ENCODE data around the gene CES4A. TPM values are rescaled to one million over a fixed set of nuclear protein-coding genes. Genes with fewer than 3 reads are reported as not detected.
"Not testable (repeated sequence)": the region's sequence is repeated elsewhere in the genome, so short reads cannot be mapped to it uniquely, and the experiment has no call there.

Gene CES4A
- total RNA-seq, 4 donors from 2014 or later = 2.7 to 4.0 (median 3.3) TPM

DNA sequence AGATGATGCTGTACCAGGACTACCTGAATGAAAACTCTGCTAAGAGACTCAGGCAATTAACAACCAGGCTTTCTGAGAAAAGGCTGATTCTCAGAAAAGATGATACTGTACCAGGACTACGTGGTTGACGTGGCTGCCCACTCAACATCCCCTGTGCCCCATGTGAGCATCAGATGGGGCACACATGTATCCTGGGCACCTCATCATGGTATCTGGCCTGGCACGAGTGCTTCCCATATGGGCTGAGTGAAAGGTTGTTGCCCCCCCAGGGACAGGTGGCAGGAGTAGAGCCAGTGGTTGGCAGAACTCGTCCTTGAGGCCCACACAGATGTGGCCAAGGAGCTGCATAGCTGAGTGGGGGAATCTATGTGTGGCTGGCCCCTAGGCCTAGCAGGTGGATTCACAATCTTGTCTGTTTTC is 3.5 kb upstream of the CES4A start:
- WGBS = 84% methylated on average over 2 of the region's 4 CpGs
- no peaks in the 10 kb centered on the region for H3K9me3 ChIP-seq
- no peak overlapping the region for H3K4me3 ChIP-seq
- intact Hi-C loops (cut with DNase I) = no loop called here
- no peaks in the 10 kb centered on the region for H3K36me3 ChIP-seq
- H3K27ac ChIP-seq (replicated peaks in 1 of 4) = no peak overlapping the region
- TF ChIP-seq POLR2A (IDR thresholded peaks at IDR 0.05; ENCODE audit: low read depth) (no peak), POLR2AphosphoS5 (IDR thresholded peaks at IDR 0.05) (no peak), EP300 (IDR thresholded peaks at IDR 0.05) (no peak)
- TF ChIP-seq, protein P1, sequence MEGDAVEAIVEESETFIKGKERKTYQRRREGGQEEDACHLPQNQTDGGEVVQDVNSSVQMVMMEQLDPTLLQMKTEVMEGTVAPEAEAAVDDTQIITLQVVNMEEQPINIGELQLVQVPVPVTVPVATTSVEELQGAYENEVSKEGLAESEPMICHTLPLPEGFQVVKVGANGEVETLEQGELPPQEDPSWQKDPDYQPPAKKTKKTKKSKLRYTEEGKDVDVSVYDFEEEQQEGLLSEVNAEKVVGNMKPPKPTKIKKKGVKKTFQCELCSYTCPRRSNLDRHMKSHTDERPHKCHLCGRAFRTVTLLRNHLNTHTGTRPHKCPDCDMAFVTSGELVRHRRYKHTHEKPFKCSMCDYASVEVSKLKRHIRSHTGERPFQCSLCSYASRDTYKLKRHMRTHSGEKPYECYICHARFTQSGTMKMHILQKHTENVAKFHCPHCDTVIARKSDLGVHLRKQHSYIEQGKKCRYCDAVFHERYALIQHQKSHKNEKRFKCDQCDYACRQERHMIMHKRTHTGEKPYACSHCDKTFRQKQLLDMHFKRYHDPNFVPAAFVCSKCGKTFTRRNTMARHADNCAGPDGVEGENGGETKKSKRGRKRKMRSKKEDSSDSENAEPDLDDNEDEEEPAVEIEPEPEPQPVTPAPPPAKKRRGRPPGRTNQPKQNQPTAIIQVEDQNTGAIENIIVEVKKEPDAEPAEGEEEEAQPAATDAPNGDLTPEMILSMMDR (IDR thresholded peaks at IDR 0.05) = no peak
- no peak for DNase-seq (ENCODE audit: extremely low spot score)
- H3K27me3 ChIP-seq = no peaks in the 10 kb centered on the region
- H3K4me1 ChIP-seq = no peaks in the 10 kb centered on the region

DNA sequence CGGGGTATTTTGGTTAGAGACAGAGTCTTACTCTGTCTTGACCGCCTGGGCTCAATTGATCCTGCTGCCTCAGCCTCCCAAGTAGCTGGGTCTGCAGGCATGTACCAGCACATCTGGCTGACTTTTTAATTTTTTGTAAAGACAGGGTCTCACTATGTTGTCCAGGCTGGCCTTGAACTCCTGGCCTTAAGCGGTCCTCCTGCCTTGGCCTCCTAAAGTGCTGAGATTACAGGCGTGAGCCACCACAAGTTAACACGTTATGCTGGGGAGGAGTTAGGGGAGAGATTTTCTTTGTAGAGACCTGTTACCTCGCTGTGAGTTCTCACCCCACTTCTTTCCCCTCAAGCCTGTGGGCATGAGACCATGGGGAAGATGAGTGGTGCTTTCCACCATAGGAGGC is 1.8 kb upstream of the CES4A start:
- 82% methylated on average over 4 of the region's 6 CpGs for WGBS
- no peak overlapping the region for H3K27ac ChIP-seq (replicated peaks in 1 of 4)
- TF ChIP-seq EP300 (IDR thresholded peaks at IDR 0.05) (no peak), POLR2AphosphoS5 (IDR thresholded peaks at IDR 0.05) (no peak), POLR2A (IDR thresholded peaks at IDR 0.05; ENCODE audit: low read depth) (no peak)
- TF ChIP-seq, protein P1 (IDR thresholded peaks at IDR 0.05) = no peak
- H3K36me3 ChIP-seq = no peaks in the 10 kb centered on the region
- DNase-seq (ENCODE audit: extremely low spot score) = no peak
- H3K4me3 ChIP-seq = no peak overlapping the region
- no peaks in the 10 kb centered on the region for H3K9me3 ChIP-seq
- no peaks in the 10 kb centered on the region for H3K4me1 ChIP-seq
- intact Hi-C loops (cut with DNase I) = no loop called here
- no peaks in the 10 kb centered on the region for H3K27me3 ChIP-seq

DNA sequence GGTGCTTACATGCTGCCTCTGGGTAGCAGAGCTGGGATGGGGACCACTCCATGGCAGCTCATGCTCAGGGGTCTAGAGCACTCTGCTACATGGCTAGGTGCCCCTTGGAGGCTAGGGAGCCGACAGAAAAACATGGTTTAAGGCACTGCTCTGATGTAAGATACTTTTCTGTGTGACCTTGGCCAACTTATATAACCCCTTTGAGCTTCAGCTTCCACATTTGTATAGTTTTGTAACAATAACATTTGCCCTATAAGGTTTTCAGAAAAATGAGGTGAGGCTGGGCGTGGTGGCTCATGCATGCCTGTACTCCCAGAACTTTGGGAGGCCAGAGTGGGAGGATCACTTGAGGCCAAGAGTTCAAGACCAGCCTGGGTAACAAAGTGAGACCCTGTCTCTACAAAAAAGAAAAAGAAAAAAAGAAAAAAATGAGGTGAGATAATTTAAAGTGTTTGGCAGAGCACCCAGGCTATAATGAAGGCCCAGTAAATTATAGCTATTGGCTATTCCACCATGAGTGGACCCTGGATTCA is 3.2 kb downstream of the CES4A start:
- Histone ChIP-seq H3K4me3 (no peak overlapping the region), H3K36me3 (no peaks in the 10 kb centered on the region), H3K27me3 (no peaks in the 10 kb centered on the region), H3K4me1 (peaks cover 8 to 13% (median 12%) of the 10 kb centered on the region in 4 donors), H3K9me3 (no peaks in the 10 kb centered on the region), H3K27ac (replicated peaks in 1 of 4) (no peak overlapping the region)
- 91% methylated on average over 2 of the region's 2 CpGs for WGBS
- DNase-seq (ENCODE audit: extremely low spot score) = no peak
- intact Hi-C loops (cut with DNase I) = no loop called here
- TF ChIP-seq EP300 (IDR thresholded peaks at IDR 0.05) (no peak), POLR2AphosphoS5 (IDR thresholded peaks at IDR 0.05) (no peak), POLR2A (IDR thresholded peaks at IDR 0.05; ENCODE audit: low read depth) (no peak)

DNA sequence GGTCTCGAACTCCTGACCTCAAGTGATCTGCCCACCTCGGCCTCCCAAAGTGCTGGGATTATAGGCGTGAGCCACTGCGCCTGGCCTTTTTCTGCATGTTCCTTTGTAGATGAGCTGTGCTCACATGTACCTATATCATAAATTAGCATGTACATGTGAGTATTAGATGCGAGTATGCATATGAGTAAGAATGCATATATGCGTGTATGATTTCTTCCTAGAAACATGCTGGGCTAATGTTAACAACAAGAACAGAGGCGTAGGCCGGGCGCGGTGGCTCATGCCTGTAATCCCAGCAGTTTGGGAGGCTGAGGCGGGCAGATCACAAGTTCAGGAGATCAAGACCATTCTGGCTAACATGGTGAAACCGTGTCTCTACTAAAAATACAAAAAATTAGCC is 5.2 kb downstream of the CES4A start:
- intact Hi-C loops (cut with DNase I); H3K4me3 ChIP-seq; DNase-seq (ENCODE audit: extremely low spot score); H3K36me3 ChIP-seq; H3K27ac ChIP-seq (replicated peaks in 1 of 4); H3K9me3 ChIP-seq; H3K27me3 ChIP-seq: not testable (repeated sequence)
- WGBS = 95% methylated on average over 12 of the region's 12 CpGs
- H3K4me1 ChIP-seq = peaks cover 18 to 29% (median 24%) of the 10 kb centered on the region in 4 donors

DNA sequence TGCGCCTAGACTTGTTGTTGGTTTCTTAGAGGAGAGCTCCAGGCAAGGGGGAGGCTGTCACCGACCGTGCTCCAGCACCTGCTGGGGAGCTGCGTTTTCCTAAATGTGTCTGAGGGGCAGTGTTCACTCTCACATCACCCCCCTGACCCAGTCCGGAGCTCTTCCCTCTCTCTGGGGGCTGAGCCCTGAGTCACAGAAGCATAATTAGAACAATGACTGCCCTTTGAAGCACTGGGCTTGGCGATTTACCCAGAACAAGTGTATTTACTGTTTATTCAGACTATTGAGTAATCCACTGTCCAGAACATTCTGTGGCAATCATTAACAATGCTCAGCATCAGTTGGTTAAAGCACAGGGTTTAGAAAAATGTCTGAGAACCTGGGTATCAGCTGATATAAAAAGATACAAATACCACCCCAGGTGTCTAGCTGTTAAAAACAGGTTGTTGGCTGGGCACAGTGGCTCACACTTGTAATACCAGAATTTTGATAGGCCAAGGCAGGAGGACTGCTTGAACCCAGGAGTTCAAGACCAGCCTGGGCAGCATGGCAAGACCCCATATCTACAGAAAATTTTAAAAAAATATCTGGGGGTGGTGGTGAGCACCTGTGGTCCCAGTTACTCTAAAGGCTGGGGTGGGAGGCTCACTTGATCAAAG is 8.1 kb downstream of the CES4A start:
- Histone ChIP-seq H3K27me3 (peaks cover 0 to 4% (median 0%) of the 10 kb centered on the region in 4 donors), H3K4me3 (no peak overlapping the region), H3K4me1 (peaks cover 31 to 46% (median 41%) of the 10 kb centered on the region in 4 donors), H3K36me3 (no peaks in the 10 kb centered on the region), H3K27ac (replicated peaks in 1 of 4) (peak overlapping the region; percentile 66 to 82 (median 72)), H3K9me3 (no peaks in the 10 kb centered on the region)
- no peak for DNase-seq (ENCODE audit: extremely low spot score)
- intact Hi-C loops (cut with DNase I) = no loop called here
- TF ChIP-seq, protein P1 (IDR thresholded peaks at IDR 0.05) = no peak
- peak; percentile 68 to 73 for TF ChIP-seq POLR2AphosphoS5 (IDR thresholded peaks at IDR 0.05)
- 60% methylated on average over 1 of the region's 6 CpGs for WGBS
